Esophagus muscularis mucosa (tissue), 4 donors: ENCODE data around the gene SURF4.
"Not testable (repeated sequence)": the region's sequence is repeated elsewhere in the genome, so short reads cannot be mapped to it uniquely, and the experiment has no call there.

Source experiments
- EP300 ChIP-seq: sonication (generic); formaldehyde crosslinking; IDR thresholded peaks from one replicate; pipeline ENCODE4 v1.6.1; 2017; ENCODE audit warnings: antibody characterized with exemption
- POLR2A ChIP-seq: fragments of 450-650 bp; IDR thresholded peaks from one replicate; pipeline ENCODE4 v1.6.1; 2017; ENCODE audit warnings: antibody characterized with exemption, moderate library complexity, mild to moderate bottlenecking, low read depth
- POLR2AphosphoS5 ChIP-seq, 2 donors: sonication (generic); formaldehyde crosslinking; IDR thresholded peaks; one replicate each; pipeline ENCODE4 v1.6.1; 2017; ENCODE audit warnings: antibody characterized with exemption in 2 of 2
- TF ChIP-seq, protein P1 (sequence below), 3 experiments: fragments of 200-600 bp in 2 of 3; fragments of 450-650 bp in 1 of 3; sonication (generic) in 2 of 3; IDR thresholded peaks; one replicate each; pipeline ENCODE4 v1.5.1; 2017 to 2019; ENCODE audit warnings: antibody characterized with exemption in 3 of 3, mild to moderate bottlenecking in 2 of 3, moderate library complexity in 1 of 3

DNA sequence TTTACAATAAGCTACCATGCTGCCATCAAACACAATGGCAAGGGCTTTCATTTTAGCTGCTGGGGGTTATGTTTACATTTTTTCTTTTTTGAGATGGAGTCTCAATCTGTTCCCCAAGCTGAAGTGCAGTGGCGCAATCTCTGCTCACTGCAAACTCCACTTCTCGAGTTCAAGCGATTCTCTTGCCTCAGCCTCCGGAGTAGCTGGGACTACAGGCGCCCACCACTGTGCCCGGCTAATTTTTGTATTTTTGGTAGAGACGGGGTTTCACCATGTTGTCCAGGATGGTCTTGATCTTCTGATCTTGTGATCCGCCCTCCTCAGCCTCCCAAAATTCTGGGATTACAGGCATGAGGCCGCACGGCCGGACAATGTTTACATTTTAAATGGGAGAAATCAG lies 41.0 kb downstream of the SURF4 start:
- TF ChIP-seq POLR2AphosphoS5 (IDR thresholded peaks at IDR 0.05); POLR2A; EP300: not testable (repeated sequence)
- TF ChIP-seq, protein P1, sequence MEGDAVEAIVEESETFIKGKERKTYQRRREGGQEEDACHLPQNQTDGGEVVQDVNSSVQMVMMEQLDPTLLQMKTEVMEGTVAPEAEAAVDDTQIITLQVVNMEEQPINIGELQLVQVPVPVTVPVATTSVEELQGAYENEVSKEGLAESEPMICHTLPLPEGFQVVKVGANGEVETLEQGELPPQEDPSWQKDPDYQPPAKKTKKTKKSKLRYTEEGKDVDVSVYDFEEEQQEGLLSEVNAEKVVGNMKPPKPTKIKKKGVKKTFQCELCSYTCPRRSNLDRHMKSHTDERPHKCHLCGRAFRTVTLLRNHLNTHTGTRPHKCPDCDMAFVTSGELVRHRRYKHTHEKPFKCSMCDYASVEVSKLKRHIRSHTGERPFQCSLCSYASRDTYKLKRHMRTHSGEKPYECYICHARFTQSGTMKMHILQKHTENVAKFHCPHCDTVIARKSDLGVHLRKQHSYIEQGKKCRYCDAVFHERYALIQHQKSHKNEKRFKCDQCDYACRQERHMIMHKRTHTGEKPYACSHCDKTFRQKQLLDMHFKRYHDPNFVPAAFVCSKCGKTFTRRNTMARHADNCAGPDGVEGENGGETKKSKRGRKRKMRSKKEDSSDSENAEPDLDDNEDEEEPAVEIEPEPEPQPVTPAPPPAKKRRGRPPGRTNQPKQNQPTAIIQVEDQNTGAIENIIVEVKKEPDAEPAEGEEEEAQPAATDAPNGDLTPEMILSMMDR (IDR thresholded peaks at IDR 0.05) = not testable (repeated sequence)
